H1 (cell line): ENCODE results near the gene WDFY3.

ENCODE experiments used
- EP300 ChIP-seq, 2 experiments: IDR thresholded peaks; 1 replicate in 1 of 2; 2 replicates in 1 of 2; pipeline ENCODE4 v1.6.1; 2011 to 2012; ENCODE audit warnings: low read depth in 2 of 2, low read length in 2 of 2, mild to moderate bottlenecking in 2 of 2, borderline replicate concordance in 1 of 2, inconsistent platforms in 1 of 2, moderate library complexity in 1 of 2
- GABPA ChIP-seq: IDR thresholded peaks from 2 replicates; pipeline ENCODE4 v1.6.1; 2011; ENCODE audit warnings: mild to moderate bottlenecking, low read length, moderate library complexity, borderline replicate concordance; ENCODE audit not compliant: insufficient read depth
- MAFK ChIP-seq: IDR thresholded peaks from 2 replicates; pipeline ENCODE4 v1.6.1; 2012; ENCODE audit warnings: low read depth, mild to moderate bottlenecking, improper control_type of control experiment, low read length
- POLR2A ChIP-seq, 2 experiments: IDR thresholded peaks; 1 replicate in 1 of 2; 2 replicates in 1 of 2; pipeline ENCODE4 v1.6.1; 2011; ENCODE audit warnings: low read depth in 2 of 2, low read length in 2 of 2, mild to moderate bottlenecking in 2 of 2; ENCODE audit errors: control extremely low read depth in 1 of 2
- RAD21 ChIP-seq, 2 experiments: IDR thresholded peaks in 1 of 2; conservative IDR thresholded peaks in 1 of 2; 2 replicates each; pipeline ENCODE4 v1.6.1; 2011; ENCODE audit warnings: low read depth in 2 of 2, low read length in 2 of 2, improper control_type of control experiment in 1 of 2, inconsistent platforms in 1 of 2, mild to moderate bottlenecking in 1 of 2, moderate library complexity in 1 of 2
- RFX5 ChIP-seq: IDR thresholded peaks from 2 replicates; pipeline ENCODE4 v1.6.1; 2011; ENCODE audit warnings: low read depth, low read length, improper control_type of control experiment, borderline replicate concordance
- TAF1 ChIP-seq: IDR thresholded peaks from 2 replicates; pipeline ENCODE4 v1.6.1; 2011; ENCODE audit warnings: mild to moderate bottlenecking, low read depth, low read length
- TBP ChIP-seq: IDR thresholded peaks from 2 replicates; pipeline ENCODE4 v1.6.1; 2011; ENCODE audit warnings: low read depth, low read length, improper control_type of control experiment
- YY1 ChIP-seq: IDR thresholded peaks from 2 replicates; pipeline ENCODE4 v1.6.1; 2011; ENCODE audit warnings: low read depth, mild to moderate bottlenecking, low read length
- ZNF274 ChIP-seq: IDR thresholded peaks from 2 replicates; pipeline ENCODE4 v1.7.0; 2012; ENCODE audit warnings: low read length, borderline replicate concordance; ENCODE audit errors: extremely low read depth
- TF ChIP-seq, protein P1 (sequence below), 3 experiments: IDR thresholded peaks; 1 replicate in 2 of 3; 2 replicates in 1 of 3; pipeline versions ENCODE4 v1.5.1 to v1.6.1; 2011; ENCODE audit warnings: low read length in 3 of 3, mild to moderate bottlenecking in 3 of 3, inconsistent platforms in 2 of 3, low read depth in 1 of 3, moderate library complexity in 1 of 3; ENCODE audit not compliant: insufficient read depth in 1 of 3; ENCODE audit errors: control extremely low read depth in 1 of 3

- TF ChIP-seq POLR2A (IDR thresholded peaks at IDR 0.05; ENCODE audit: control extremely low read depth in 1 of 2, low read depth in 2 of 2, low read length in 2 of 2) (no peak), RAD21 (IDR thresholded peaks at IDR 0.05 in 1 of 2, conservative IDR thresholded peaks at IDR 0.05 in 1 of 2; ENCODE audit: low read depth in 2 of 2, low read length in 2 of 2) (no peak), MAFK (no peak), RFX5 (no peak), TAF1 (no peak), TBP (no peak), EP300 (IDR thresholded peaks at IDR 0.05; ENCODE audit: borderline replicate concordance in 1 of 2, low read depth in 2 of 2, low read length in 2 of 2) (no peak), YY1 (no peak), GABPA (no peak), ZNF274 (no peak)
- TF ChIP-seq, protein P1, sequence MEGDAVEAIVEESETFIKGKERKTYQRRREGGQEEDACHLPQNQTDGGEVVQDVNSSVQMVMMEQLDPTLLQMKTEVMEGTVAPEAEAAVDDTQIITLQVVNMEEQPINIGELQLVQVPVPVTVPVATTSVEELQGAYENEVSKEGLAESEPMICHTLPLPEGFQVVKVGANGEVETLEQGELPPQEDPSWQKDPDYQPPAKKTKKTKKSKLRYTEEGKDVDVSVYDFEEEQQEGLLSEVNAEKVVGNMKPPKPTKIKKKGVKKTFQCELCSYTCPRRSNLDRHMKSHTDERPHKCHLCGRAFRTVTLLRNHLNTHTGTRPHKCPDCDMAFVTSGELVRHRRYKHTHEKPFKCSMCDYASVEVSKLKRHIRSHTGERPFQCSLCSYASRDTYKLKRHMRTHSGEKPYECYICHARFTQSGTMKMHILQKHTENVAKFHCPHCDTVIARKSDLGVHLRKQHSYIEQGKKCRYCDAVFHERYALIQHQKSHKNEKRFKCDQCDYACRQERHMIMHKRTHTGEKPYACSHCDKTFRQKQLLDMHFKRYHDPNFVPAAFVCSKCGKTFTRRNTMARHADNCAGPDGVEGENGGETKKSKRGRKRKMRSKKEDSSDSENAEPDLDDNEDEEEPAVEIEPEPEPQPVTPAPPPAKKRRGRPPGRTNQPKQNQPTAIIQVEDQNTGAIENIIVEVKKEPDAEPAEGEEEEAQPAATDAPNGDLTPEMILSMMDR (IDR thresholded peaks at IDR 0.05; ENCODE audit: control extremely low read depth in 1 of 3, insufficient read depth in 1 of 3, low read depth in 1 of 3, low read length in 3 of 3), result no peak
Measured at GRCh38 chr4:84825701-84826341, 140.7 kb downstream of the WDFY3 start.
